HG02610 (cell line): ENCODE results near the gene SEMA6B.

ENCODE experiments used
- ATAC-seq: cut with Tn5 transposase; IDR thresholded peaks from one replicate; pipeline ENCODE4 v1.9.1; 2021; ENCODE audit warnings: mild to moderate bottlenecking, moderate library complexity; ENCODE audit not compliant: unreplicated experiment

SEMA6B gene

GRCh38 chr19:4495471-4495870 is 64.0 kb downstream of the SEMA6B start:
- ATAC-seq, result no peak

DNA sequence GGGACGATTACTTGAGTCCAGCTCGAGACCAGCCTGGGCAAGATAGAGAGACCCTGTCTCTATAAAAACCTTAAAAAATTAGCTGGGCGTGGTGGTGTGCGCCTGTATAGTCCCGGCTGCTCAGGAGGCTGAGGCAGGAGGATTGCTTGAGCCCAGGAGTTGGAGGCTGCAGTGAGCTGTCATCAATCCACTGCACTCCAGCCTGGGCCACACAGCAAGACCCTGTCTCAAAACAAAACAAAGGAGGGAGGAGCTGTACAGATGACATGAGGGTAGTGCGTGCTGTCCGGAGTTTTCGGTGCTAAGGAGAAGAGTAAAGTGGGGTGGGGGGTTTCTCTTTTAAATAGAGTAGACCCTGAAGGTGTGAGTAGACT is 64.8 kb downstream of the SEMA6B start:
- no peak for ATAC-seq

- no peak for ATAC-seq
Observed at GRCh38 chr19:4493929-4494690, 65.4 kb downstream of the SEMA6B start.

GRCh38 chr19:4493104-4493928 is 66.2 kb downstream of the SEMA6B start:
- ATAC-seq, result no peak
